NB4 (cell line): ENCODE results near the gene DDX18.

Source experiments
- DNase-seq: peaks from one replicate; pipeline ENCODE4 v3.0.0; 2010; ENCODE audit warnings: low read depth
- H3K4me3 ChIP-seq: one replicate; pipeline ENCODE4 v1.5.1; 2011; ENCODE audit warnings: mild to moderate bottlenecking, low read depth, low read length, moderate library complexity
- MAX ChIP-seq: IDR thresholded peaks from 2 replicates; pipeline ENCODE4 v1.6.1; 2011; ENCODE audit warnings: low read depth, low read length
- MYC ChIP-seq: IDR thresholded peaks from 2 replicates; pipeline ENCODE4 v1.6.1; 2011; ENCODE audit warnings: low read depth, low read length
- POLR2A ChIP-seq: IDR thresholded peaks from 2 replicates; pipeline ENCODE4 v1.6.1; 2011; ENCODE audit warnings: mild to moderate bottlenecking; ENCODE audit not compliant: insufficient read length; ENCODE audit errors: extremely low read depth
- TF ChIP-seq, protein P1 (sequence below): IDR thresholded peaks from one replicate; pipeline ENCODE4 v1.5.1; 2012; ENCODE audit warnings: low read depth, low read length

DDX18 gene

DNA sequence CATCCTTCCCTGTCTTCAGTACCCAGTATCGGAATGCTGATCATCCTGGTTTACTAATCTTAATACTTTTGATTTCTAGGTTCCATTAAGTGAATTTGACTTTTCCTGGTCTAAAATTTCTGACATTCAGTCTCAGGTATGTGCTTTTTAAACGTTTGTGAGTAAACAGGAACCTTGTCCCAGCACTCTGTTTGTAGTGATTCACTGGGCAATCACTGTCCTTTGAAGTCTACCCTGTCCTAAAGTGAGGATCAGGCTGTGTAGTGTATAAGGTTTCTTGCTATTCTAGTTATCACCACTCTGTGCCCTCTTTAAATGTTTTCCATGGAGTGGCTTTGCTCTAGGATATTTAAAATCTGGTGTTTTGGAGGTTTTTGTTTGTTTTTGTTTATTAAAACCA lies 14.4 kb downstream of the DDX18 start:
- no peak for TF ChIP-seq MYC
- TF ChIP-seq, protein P1, sequence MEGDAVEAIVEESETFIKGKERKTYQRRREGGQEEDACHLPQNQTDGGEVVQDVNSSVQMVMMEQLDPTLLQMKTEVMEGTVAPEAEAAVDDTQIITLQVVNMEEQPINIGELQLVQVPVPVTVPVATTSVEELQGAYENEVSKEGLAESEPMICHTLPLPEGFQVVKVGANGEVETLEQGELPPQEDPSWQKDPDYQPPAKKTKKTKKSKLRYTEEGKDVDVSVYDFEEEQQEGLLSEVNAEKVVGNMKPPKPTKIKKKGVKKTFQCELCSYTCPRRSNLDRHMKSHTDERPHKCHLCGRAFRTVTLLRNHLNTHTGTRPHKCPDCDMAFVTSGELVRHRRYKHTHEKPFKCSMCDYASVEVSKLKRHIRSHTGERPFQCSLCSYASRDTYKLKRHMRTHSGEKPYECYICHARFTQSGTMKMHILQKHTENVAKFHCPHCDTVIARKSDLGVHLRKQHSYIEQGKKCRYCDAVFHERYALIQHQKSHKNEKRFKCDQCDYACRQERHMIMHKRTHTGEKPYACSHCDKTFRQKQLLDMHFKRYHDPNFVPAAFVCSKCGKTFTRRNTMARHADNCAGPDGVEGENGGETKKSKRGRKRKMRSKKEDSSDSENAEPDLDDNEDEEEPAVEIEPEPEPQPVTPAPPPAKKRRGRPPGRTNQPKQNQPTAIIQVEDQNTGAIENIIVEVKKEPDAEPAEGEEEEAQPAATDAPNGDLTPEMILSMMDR = no peak
- no peak for TF ChIP-seq MAX
- TF ChIP-seq POLR2A = no peak
- no peak for DNase-seq
- no peak overlapping the region for H3K4me3 ChIP-seq

- DNase-seq = no peak
- H3K4me3 ChIP-seq = no peak overlapping the region
- TF ChIP-seq, protein P1 = no peak
- TF ChIP-seq MYC = no peak
- no peak for TF ChIP-seq POLR2A
- no peak for TF ChIP-seq MAX
Measured at GRCh38 chr2:117832332-117832731, 17.8 kb downstream of the DDX18 start.

GRCh38 chr2:117832905-117833613 lies 18.6 kb downstream of the DDX18 start:
- TF ChIP-seq MYC = no peak
- peak; percentile 55; the same call in 1 of the 2 replicates for TF ChIP-seq MAX
- H3K4me3 ChIP-seq = no peak overlapping the region
- peak; percentile 40 for DNase-seq

- H3K4me3 ChIP-seq = no peak overlapping the region
- no peak for DNase-seq
- TF ChIP-seq, protein P1 = no peak
- no peak for TF ChIP-seq MAX
- TF ChIP-seq MYC = no peak
- TF ChIP-seq POLR2A = no peak
Measured at GRCh38 chr2:117833911-117834310, 19.4 kb downstream of the DDX18 start.

- TF ChIP-seq MAX (no peak), POLR2A (no peak), MYC (no peak)
- TF ChIP-seq, protein P1 = no peak
- no peak overlapping the region for H3K4me3 ChIP-seq
- DNase-seq = no peak
Measured at GRCh38 chr2:117834992-117835391, 20.5 kb downstream of the DDX18 start.

- no peak overlapping the region for H3K4me3 ChIP-seq
- DNase-seq = peak; percentile 18
- TF ChIP-seq, protein P1 = peak; percentile 19
- no peak for TF ChIP-seq MYC
Measured at GRCh38 chr2:117835990-117836760, 21.7 kb downstream of the DDX18 start.
